AG04449 (cell line): Measurements from ENCODE around the gene CTPS1.

ENCODE experiments used
- CTCF ChIA-PET: fragments of 350-600 bp; formaldehyde crosslinking; extraction: SDS; loops from one replicate; lab custom pipeline; 2021; ENCODE audit warnings: antibody characterized with exemption; lab: Yijun Ruan, JAX
- POLR2A ChIA-PET: fragments of 400-600, 350-600 bp; formaldehyde crosslinking; extraction: SDS; loops from one replicate; lab custom pipeline; 2020; ENCODE audit warnings: antibody characterized with exemption, inconsistent platforms; lab: Yijun Ruan, JAX
- DNase-seq: peaks from one replicate; pipeline ENCODE4 v3.0.0-alpha.2; 2010; ENCODE audit warnings: low read depth, low spot score
- H3K4me3 ChIP-seq: 2 replicates; pipeline ENCODE4 v1.5.1; 2011; ENCODE audit warnings: low read depth, mild to moderate bottlenecking, control low read depth, low read length
- TF ChIP-seq, protein P1 (sequence below): IDR thresholded peaks from one replicate; pipeline ENCODE4 v1.5.1; 2011; ENCODE audit warnings: mild to moderate bottlenecking, moderate library complexity, low read length, control low read depth, inconsistent platforms; ENCODE audit not compliant: insufficient read depth; ENCODE audit errors: missing control alignments

Gene CTPS1

DNA sequence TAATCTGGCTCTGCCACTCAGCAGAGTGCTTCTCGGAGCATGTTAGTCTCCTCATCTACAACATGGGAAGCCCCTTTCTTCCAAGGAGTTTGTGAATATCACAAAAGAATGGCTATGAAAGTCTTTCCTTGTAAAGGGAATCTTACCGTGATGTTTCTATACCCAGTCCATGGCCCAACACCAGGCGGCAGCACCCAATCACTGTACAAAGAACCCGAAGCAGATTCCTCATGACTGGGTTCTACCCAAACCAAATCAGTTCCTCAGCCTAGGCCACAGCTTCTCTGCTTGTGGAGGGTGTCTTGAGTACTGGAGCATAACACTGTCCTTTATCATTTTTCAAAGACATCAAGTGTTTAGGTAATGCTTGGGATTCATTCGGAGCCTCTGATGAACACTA, 58.6 kb downstream of the CTPS1 start:
- TF ChIP-seq, protein P1, sequence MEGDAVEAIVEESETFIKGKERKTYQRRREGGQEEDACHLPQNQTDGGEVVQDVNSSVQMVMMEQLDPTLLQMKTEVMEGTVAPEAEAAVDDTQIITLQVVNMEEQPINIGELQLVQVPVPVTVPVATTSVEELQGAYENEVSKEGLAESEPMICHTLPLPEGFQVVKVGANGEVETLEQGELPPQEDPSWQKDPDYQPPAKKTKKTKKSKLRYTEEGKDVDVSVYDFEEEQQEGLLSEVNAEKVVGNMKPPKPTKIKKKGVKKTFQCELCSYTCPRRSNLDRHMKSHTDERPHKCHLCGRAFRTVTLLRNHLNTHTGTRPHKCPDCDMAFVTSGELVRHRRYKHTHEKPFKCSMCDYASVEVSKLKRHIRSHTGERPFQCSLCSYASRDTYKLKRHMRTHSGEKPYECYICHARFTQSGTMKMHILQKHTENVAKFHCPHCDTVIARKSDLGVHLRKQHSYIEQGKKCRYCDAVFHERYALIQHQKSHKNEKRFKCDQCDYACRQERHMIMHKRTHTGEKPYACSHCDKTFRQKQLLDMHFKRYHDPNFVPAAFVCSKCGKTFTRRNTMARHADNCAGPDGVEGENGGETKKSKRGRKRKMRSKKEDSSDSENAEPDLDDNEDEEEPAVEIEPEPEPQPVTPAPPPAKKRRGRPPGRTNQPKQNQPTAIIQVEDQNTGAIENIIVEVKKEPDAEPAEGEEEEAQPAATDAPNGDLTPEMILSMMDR: no peak
- CTCF ChIA-PET: interaction anchor here (0.7 to 1.9 kb wide), 4 partner anchors 12 to 85 kb away, joined by 3 to 10 read pairs (median 5); no protein-coding TSS in a partner anchor
- no peak for DNase-seq
- H3K4me3 ChIP-seq: no peak overlapping the region
- POLR2A ChIA-PET: no interaction called here

DNA sequence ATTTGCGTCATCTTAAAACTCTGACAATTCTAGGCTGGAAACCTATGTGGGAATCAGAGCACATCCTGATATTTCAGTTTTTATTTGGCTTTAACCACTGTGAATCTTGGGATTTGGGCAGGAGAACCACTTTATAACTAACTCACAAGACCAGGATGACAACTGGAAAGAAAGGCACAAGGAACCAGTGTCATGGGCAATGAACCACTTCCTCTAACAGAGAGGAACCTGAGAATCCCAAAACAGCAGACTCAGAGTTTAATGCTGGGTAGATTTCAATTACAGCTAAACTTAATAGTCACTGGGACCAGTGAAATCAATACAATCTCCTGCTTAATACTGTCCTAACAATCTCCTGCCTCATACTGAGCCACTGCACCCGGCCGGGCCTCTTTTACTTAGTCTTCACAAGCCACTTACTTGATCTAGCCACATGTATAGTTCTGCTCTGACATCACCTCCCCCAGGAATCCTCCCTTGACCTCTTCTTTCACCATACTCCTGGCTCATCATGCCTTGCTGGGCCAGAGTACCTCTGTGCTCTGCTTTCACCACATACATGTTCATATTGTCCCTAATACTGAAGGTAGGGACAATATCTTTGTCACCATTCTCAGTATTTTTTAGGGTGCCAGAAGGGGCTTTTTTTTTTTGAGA, 62.2 kb downstream of the CTPS1 start:
- ChIA-PET POLR2A (no interaction called here), CTCF (interaction anchor here (1.2 kb wide), 1 partner anchor 93 kb away, joined by 3 read pairs; no protein-coding TSS in a partner anchor)
- H3K4me3 ChIP-seq: no peak overlapping the region
- TF ChIP-seq, protein P1: no peak
- DNase-seq: no peak

DNA sequence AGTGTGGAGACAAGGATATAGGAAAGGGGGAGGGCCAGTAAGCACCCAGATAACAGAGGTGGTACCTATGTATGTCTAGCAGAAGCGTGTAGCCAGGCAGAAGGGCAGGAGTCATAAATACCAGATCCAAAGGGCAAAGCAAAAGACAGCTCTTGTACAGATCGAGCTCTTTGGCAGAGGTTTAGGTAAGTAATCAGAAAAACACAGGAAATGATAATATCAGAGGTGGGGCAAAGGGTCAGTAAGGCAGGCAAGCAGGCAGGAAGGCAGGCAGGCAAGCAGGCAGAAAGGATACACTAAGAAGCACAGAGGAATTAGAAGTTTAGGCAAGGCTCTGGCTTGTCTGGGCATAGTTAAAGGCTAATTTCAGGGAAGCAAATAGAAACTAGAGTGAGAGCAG, 64.7 kb downstream of the CTPS1 start:
- POLR2A ChIA-PET: no interaction called here
- no peak overlapping the region for H3K4me3 ChIP-seq

DNA sequence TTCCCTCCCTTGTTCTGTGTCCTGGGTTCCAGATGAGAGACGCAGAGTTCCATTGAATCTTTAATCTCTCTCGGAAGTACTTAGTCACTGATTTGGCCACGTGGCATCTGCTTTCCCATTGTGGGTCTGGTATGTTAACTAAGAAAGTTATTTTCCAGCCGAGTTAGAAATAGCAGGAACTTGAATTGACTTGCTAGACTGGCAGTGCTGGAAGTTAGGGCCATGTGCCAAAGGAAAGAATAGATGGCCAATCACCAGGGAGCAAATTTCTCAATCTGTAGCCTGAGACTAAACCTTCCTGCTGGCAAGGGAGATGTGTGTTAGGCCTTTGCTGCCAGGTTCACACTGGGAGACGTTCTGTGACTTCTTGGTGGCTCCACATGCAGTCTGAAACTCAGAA, 66.2 kb downstream of the CTPS1 start:
- DNase-seq: peak; percentile 26
- CTCF ChIA-PET: no interaction called here
- TF ChIP-seq, protein P1: no peak
- H3K4me3 ChIP-seq: no peak overlapping the region
- POLR2A ChIA-PET: no interaction called here

More for the DNA sequence above, 64.7 kb downstream of the CTPS1 start:
- DNase-seq: no peak
- TF ChIP-seq, protein P1: no peak
- CTCF ChIA-PET: interaction anchor here (1.0 kb wide), 1 partner anchor 79 kb away, joined by 3 read pairs; no protein-coding TSS in a partner anchor

DNA sequence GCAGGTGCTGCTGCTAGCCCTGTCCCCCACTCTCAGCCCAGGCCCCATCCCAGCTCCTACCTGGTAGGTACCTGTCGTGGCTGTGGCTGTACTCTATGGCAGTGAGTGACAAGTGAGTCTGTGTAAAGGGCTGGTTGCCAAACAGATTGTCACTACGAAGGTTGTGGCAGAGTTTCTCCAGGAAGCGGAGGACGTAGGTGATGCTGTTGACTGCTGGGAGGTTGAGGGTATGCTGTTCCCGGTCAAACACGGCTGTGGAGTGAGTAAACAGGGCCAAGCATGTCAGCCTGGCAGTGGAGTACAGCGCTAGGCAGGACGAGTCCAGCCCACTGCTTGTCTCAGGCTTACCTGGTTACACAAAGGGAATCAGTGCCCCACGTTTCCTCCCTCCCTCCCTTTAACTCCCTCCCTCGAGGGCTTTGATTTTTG, 66.9 kb downstream of the CTPS1 start:
- H3K4me3 ChIP-seq: no peak overlapping the region
- ChIA-PET POLR2A (no interaction called here), CTCF (no interaction called here)
- no peak for DNase-seq
- TF ChIP-seq, protein P1: no peak

DNA sequence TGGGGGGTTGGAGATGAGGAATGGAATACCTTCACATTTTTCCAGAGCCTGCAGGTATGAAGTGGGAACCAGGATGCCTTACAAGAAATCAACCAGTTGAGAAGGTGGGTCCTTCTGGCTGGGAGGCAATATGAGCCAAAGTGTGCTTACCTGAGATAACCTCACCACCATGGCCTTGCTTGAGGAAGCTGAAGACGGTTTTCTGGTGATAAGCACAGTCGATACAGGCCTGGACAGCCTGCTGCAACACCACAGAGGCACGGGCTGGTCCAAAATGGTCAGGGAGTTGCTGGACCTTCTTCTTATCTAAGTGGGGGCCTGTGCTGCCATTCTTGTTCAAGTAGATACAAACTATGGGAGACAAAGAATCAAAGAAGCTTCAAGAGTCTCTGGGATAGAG, 69.0 kb downstream of the CTPS1 start:
- TF ChIP-seq, protein P1: no peak
- ChIA-PET POLR2A (no interaction called here), CTCF (no interaction called here)
- no peak for DNase-seq
- H3K4me3 ChIP-seq: no peak overlapping the region
